Measurements from ENCODE around the gene PPAT.

The PPAT gene

DNA sequence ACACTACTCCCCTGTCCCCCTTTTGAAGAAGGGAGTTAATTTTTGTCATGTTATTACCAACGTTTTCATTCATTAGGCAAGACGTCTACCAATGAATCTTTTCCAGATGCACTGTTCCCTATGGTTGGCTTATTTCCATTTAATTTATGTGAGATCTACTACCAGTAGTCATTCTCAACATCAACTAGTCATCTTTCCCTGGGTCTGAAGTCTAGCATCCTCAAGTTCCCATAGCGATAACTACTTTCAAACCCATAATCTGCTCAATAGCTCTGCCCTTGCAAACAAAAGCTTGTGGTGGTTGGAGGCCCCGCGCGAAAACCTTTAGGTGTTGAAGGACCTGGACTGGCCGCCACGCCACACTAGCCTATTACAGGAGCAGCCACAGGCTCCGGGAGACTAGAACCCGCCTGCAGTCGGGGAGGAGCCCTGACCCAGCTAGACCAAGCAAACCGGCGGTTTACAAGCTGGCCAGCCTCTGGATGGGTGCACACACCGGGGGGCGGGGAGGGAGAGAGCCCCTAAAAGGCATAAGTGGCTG is 746 bp downstream of the PPAT start:
- DNase-seq (ENCODE audit: low spot score) = peak; percentile 52

DNA sequence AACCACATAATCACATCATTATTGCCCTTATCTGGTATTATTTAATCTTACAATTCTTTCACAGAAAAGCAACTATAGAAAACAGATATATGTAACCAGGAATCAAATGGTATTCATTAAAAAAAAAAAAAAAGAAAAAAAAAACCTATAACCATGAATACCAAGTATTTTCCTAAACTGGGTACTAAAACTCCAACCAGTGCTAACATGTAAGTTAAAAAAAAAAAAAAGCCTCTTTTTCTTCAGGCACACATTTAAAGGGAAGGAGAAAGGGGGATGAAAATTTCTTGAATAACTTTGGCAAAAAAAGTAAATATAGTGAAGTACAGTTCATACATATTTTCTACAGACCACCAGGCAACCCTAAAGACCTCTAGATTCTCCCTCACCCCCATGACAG is 2.1 kb downstream of the PPAT start:
- no peak for DNase-seq (ENCODE audit: low spot score)

DNA sequence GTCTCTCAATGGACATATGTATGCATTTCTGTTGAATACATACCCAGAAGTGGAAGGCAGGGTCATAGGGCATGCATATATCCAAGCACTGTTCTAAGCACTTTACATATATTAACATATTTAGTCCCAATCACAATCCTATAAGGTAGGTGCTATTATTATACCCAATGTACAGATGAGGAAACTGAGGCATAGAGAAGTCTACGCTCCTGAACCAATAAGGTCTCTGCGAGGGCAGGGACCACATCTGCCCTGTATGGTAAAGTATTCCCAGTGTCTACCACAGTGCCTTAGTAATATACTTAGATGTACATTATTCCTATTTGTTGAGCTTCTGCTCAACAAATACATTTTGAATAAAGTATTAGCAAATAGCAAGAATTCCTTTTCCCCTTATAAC is 5.2 kb downstream of the PPAT start:
- no peak for DNase-seq (ENCODE audit: low spot score)

DNA sequence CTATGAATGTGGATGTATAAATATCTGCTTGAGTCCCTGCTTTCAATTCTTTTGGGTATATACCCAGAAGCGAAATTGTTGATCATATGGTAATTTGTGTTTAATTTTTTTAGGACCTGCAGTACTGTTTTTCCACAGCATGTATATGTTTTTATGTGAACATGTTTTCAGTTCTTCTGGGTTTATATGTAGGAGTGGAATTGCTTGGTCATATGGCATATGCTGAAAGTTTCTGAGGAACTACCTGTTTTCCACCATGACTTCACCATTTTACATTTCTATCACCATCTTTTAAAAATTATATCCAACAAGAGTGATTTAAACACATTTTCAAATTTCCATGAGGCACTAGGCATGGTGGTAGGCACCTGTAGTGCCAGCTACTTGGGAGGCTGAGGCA is 8.2 kb downstream of the PPAT start:
- no peak for DNase-seq (ENCODE audit: low spot score)

DNA sequence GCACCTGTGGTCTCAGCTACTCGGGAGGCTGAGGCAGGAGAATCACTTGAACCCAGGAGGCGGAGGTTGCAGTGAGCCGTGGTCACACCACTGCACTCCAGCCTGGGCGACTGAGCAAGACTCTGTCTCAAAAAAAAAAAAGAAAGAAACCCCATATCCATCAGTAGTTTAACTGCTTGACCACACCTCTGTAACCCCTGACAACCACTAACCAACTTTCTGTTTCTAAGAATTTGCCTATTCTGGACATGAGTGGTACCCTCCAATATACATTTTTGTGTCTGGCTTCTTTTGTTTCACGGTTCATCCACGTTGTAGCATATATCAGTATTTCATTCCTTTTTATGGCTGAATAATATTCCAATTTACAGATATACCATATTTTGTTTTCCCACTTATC is 9.1 kb downstream of the PPAT start:
- DNase-seq (ENCODE audit: low spot score) = no peak

DNA sequence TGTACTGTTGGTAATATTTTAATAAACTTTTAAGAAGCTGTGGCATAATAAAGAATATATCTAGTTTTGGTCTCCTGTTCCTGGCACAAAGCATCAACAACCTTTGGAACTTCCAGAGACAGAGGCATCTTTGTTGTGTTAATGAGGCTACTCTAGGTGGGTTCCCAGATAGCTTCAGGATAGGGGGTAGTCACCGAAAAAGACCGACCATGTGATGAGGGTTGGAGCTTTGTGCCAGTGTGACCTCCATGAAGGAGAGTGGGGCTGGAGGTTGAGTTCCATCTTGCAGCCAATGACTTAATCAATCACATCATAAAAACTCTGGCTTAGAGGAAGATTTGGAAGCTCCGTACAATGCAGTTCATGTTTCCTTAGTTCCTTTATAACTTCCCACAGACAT is 9.9 kb downstream of the PPAT start:
- no peak for DNase-seq (ENCODE audit: low spot score)

DNA sequence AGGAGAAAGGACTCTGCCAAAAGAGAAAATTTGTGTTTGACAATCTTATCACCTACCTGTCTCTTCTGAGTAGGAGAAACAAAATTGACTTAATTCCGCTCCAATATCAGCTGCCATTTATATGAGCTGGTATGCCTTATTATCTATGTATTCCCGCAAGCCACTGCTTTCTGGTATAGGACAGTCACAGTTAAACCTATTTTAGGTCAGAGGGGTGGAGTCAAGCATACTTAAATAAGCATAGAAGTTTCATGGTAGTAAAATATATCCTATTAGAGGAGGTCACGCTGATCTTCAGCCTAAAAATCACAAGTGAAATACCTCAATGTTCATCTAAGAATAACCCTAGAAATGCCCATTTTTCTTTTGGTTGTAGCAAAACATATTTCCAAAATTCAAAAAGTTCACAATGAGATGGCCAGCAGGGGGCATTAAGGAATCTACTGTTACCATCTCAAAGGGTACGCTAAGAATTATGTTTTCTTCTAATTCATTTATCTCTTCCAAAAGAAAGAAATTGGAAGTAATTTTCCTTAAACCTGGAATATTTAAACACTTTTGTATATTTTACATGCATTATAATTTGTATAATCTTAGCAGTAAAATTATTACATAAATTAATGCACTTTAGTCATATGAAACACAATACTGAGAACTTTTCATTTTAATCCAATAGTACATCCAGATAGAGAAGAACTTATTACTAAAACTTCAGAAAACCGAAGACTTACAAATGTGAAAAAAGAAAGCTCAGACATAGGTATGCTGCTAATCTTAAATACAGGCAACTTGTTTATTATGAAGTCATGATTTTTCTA is 10.5 kb downstream of the PPAT start:
- DNase-seq (ENCODE audit: low spot score) = peak; percentile 46

DNA sequence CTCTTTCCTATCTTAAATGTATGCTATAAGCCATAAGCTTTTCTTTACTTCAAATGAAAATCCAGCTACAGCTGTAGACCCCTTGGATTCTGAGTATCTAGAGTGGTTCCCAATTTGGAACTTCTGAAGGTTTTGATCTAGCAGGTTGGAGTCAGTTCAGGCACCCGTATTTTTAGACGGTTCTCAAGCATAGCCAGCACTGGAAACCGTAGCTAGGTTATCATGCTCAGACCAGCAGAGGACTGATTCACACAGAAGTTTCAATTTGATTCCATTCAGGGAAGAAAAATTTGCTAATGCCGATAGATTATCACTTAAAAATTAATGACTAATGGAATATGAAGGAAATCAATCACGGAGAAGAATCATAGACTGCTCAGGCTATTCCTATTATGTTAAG is 11.2 kb downstream of the PPAT start:
- DNase-seq (ENCODE audit: low spot score) = no peak

DNA sequence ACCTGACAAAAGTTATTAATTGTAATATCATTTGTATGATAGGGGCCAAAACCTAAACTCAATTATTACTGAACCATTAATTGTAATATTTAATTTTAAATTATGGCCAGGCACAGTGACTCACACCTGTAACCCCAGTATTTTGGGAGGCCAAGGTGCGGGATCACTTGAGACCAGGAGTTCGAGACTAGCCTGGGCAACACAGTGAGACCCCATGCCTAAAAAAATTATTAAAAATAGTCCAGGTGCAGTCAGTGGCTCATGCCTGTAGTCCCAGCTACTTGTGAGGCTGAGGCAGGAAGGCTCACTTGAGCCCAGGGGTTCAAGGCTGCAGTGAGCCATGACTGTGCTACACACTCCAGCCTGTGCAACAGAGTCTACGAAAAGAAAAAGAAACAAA is 18.0 kb downstream of the PPAT start:
- DNase-seq (ENCODE audit: low spot score) = no peak

DNA sequence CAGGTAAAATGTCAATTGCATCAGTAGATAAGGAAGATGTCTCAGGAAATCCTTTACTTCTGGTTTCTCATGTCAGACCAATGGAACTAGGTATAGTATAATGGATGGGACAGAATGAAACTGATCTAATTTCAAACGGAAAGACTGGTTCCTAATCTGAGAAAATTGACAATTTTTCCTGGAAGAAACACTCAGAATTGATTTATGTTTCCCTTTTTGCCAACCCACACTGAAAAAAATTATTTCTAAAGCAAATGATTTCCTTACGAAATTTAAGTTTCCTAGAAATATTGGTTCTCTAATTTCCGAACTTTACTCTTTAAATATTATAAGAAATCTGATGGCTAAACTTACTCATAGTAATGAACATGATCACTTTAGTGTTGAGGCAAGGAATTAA is 19.1 kb downstream of the PPAT start:
- no peak for DNase-seq (ENCODE audit: low spot score)

DNA sequence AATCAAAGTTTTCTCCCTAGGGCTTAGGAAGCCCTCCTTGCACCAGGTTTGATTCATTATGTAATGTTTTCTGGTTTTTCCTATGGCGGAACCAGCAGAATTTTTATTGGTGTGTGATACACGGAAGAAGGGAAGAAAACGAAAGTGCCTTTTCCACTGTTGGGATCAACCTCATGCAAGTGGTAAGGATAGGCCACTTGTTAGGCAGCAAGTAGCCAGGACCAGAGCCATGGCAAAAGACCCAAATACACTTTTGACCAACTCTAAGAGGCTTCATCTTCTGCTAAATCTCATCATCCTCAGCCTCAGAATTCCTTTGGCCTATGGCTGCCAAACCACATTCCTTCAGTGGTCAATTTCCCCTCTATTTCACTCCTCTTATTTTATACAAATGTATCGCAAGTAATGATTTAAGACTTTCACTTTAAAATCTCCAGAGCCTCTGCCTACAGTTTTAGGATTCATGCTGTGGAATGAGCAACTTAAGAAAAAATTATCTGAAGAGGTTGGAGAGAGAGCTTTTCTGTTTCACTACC is 21.2 kb downstream of the PPAT start:
- no peak for DNase-seq (ENCODE audit: low spot score)

DNA sequence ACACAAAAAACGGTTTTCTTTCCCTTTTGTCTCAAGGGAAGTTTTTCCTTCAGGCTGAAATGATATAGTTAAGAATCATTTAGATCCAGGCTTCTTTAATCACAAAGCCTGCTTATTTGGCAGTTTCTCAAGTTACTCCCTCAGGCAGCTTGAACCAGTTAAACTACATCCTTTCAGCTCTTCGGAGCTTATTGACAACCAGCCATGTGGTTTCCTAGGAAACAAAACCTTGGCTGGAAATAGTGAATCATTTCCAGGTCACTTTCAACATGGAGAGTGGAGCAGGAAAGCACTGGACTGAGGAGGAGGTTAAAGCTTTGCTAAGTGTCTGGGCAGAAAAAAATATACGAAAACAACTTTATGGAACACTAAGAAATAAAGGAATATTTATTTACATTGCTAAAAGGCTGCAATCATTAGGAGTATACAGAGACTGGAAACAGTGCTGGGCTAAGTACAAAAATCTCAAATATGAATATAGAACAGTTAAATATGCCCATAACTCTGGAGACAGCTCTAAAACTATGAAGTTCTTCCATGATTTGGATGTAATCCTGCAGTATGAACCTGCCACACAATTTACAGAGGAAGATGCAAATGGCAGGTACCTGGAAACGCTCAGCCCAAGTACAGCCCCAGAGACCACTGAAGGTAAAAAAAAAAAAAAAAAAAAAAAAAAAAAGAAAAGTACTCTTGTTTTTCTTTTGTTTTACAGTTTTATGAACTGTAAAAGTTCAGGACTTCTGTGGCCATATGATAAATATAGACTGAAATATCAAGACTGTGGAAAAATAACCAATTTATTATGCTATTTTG is 25.0 kb downstream of the PPAT start:
- peak; percentile 94 for DNase-seq (ENCODE audit: low spot score)

DNA sequence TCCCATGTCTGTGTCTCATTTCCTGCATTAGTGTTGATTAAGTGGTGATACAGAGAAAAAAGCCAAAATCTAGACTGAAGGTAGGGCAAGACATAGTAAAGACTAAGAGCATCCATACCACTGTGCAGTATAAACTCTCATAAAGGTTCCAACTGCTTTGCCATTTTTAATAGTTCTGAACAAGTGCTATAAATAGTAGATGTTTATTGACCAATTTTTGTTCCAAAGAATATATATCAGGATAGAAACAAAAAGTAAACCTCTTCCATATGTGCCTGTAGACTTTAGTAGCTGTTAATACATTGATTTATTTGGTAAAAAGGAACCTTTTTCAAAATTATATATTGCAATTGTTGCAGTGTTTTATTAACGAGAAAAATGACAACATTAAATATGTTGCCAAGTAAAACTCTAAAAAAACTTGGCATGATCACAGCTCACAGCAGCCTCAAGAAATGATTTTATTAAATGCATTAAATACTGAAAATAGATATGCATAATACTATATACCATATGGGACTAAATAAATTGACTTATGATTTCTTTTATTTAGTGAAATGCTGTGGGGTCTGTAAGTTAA is 25.8 kb downstream of the PPAT start:
- DNase-seq (ENCODE audit: low spot score) = no peak

DNA sequence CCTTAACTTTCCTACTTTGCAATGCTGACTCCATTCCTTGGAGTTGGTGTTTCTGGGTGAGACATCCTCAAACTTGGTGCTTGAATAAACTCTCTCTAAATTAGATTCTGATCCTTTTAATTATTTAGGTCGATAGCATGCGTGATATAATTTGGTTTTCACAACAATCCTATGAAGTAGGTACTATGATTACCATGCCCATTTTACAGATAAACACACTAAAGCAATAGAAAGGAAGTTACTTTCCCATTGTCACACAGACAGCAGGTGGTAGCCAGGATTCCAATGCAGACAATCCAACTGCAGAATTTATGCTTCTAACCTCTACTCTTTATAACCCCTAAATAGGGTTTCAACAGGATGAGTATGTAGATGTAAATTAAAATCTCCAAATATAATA is 26.4 kb downstream of the PPAT start:
- no peak for DNase-seq (ENCODE audit: low spot score)

DNA sequence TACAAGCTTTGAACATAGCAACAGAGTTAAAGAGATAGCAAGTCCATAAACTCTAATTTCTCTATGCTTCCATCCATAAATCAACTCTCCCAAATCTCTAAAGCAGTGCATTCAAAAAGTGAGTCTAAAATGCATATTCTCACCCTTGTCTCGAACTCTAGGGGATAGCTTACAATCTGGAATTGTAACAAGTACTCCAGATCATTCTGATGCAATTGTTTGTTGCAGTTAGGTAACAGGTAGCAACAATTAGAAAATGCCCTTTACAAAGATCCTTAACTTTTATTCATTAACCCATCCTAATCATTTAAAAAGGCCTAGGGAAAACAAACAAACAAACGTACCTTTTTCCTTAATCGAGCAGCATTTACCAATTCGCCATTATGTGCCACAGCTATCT is 29.3 kb downstream of the PPAT start:
- no peak for DNase-seq (ENCODE audit: low spot score)

DNA sequence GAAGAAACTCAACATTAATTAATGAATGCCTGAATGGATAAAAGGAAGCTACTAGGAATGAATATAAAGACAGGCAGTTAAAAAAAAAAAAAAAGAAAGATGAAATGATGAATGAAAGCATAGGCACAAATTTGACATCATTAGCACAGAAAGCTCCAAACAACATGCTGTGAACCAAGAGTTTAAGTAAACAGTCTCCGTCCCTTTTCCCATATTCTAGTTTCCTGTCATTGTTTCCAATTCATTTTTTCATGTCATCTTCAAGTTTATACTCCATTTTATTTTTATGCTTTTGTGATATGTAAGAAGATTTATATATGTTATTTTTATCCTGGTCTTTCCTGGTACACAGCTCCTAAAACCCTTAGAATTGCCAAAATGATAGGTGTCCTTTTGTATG is 30.4 kb downstream of the PPAT start:
- DNase-seq (ENCODE audit: low spot score) = no peak

DNA sequence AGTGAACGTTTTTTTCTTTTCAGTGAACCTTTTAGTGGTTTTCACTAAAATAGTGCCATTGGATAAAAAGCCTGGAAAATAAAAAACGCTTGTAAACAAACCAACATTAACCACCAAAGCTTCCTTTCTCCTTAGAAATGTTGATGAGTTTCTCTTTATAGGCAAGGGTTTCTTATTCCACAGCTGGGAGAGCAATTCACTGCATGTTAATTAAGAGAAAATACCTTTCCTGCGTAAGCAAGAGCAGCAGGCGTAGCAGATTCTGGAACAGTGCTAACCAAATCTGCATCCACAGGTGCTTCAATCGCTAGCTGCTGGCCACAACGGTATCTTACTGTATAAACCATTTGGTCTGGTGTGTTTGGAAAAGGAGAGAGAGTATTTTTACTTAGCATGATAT is 34.9 kb downstream of the PPAT start:
- DNase-seq (ENCODE audit: low spot score) = no peak

DNA sequence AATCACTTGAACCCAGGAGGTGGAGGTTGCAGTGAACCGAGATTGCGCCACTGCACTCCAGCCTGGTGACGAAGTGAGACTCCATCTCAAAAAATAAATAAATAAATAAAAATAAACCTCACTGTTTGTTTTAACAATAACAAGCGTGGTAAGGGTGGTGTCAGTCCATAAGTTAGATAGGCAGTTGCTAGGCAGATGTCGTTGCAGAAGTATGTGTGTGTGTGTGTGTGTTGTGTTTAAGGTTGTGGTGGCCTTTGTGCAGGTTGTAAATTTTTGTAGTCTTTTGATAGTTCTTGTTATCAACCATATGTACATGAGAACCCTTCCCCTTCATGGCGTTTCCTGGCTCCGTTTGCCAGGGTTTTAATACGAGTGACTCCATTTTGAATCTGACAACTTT is 44.1 kb downstream of the PPAT start:
- DNase-seq (ENCODE audit: low spot score) = no peak

DNA sequence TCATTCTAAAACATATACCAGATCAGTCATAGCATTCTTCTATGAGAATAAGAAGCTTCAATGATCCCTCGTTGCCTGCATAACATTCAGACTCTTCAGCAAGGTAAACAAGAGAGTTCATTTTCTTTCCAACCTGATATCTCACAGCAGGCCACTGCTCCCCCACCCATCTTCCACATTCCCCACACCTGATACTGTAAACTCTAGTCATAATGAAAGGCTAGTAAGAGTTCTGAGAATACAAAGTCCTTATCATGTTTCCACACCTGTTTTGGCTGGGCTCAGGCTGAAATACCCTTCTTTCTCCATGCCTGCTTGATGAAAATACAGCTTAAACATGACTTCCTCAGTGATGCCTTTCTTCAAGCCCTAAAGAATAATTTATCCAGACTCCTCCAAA is 45.9 kb downstream of the PPAT start:
- no peak for DNase-seq (ENCODE audit: low spot score)

DNA sequence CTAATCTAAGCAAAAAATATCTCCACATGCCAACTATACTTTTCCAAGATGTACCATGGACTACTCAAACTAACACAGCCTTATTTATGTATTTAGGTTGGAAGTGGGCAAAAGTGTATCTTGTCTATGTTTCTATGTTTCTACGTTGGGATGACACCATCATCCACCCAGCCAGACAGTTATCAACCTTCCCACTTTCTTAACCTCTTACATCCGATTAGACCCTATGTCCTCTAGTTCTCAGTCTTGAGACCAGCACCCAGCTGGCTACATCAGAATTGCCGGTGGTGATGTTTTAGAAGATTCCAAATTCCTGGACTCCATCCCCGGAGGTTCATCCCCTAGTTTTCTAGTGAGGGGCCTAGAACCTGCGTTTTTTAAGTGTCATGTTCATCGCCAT is 47.1 kb downstream of the PPAT start:
- DNase-seq (ENCODE audit: low spot score) = peak; percentile 4

DNA sequence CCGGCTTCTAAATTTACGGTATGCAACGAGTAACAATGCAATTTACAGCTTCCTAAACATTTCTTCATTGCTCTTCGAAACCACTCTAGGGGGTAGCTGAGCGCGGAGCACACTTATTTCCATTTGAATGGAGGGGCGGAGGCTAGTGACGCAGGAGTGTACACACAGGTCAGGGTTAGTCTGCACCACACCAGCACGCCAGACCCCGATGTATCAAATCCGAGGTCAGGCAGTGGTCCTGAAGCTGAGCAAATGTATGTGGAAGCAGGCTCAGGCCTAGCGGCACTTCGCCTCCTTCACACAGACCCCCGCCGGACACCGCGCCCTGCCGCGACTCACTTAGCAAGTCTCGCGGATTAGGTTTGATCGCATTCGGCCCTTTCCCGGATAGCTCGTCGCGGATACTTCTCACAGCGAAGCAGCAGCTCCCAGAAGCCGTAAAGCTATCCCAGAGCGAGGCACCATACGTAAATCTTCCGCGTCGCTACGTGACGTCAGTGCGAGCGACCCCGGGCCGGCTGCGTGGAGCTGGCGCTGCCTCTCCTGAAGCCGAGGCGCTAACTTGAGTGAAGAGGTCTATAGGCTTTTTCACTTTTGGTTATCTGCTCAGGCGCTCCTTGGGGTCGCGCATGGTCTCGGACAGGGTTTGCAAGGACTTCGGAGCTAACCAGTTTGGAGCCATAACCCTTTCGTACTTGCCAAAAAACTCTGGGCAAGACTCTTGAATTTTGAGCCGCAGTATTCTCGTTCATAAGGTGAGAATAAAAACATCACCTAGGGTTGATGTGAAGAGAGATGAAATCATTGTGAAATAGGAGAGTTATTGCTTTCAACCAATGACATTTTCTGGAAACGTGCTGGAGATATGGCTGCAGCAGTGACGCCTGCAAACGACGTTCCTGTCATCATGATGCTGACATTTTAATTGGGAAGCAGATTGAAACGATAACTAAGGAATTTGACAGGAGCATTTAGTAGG is 48.1 kb downstream of the PPAT start, which contains the start of gene AASDH:
Gene AASDH, minus strand, starts transcription at position 469 of the 979 bp plus-strand sequence. CDS start 3,192 bp downstream, outside the sequence.
- DNase-seq (ENCODE audit: low spot score) = peak; percentile 95

All from AG08395 (cell line).